HG02678 (cell line): ENCODE measurements around the gene TTYH1.
"Not testable (repeated sequence)": the region's sequence is repeated elsewhere in the genome, so short reads cannot be mapped to it uniquely, and the experiment has no call there.

Experiments used
- ATAC-seq: cut with Tn5 transposase; IDR thresholded peaks from one replicate; pipeline ENCODE4 v1.9.1; 2021; ENCODE audit warnings: mild to moderate bottlenecking, moderate library complexity; ENCODE audit not compliant: unreplicated experiment

TTYH1 gene

DNA sequence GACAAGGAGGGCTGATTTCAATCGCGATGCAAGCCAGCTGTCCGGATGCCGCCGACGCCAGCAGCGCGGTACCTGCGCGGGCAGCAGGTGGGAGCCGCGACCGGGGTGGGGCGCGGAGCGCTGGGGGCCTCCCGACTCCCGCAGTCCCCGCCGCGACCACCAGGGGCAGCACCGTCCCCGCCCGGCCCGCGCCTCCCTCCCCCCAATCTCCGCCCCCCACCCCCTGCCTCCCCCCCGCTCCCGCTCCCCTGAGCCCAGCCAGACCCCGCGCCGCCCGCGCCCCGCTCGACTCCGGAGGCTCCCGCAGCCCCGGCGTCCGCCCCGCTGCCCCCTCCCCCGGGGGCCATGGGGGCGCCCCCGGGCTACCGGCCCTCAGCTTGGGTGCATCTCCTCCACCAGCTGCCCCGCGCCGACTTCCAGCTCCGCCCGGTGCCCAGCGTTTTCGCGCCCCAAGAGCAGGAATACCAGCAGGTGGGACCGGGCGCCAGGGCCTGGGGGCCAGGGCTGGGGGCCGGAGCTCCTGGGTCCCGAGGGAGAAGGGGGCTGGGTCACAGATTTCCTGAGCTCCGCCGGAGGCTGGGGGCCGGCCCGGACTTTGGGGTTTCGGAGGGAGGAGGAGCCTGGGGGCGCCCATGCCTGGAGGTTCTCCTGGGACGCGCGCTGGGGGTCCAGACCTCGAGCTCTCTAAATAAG lies at the start of gene TTYH1:
TSS of gene TTYH1 (plus strand) at position 257 of the 693 bp plus-strand sequence. CDS start at position 346, 89 bp downstream.
- no peak for ATAC-seq

- ATAC-seq = not testable (repeated sequence)
Observed at GRCh38 chr19:54365798-54366197, 49.5 kb upstream of the TTYH1 start.

GRCh38 chr19:54366811-54367210 lies 48.5 kb upstream of the TTYH1 start:
- no peak for ATAC-seq

DNA sequence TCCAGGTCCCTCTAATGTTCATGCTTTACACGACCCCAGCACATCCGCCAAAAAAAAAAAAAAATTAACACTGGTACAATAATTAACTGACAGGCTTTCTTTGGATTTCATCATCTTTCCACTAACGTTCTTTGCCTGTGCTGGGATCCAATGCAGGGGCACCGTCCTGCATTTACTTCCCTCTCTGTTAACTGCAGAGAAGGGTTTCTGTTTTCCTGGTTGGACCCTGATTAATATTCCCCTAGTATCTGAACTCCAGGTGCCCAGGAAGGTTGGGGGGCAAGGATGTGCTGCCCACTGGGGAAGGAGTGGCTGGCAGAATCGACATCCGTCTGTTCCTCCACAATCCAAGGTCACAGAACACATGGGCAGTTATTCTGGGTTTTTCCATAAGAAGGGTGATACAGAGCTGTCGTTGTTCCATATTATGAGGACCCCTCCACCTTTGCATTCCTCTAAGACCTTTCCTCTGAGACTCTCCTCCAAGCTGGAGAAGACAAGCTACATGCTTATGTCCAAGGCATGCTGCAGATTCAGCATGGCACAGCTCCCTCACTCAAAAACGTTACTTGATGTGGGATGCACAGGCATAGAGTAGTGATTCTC lies 46.1 kb upstream of the TTYH1 start:
- no peak for ATAC-seq

GRCh38 chr19:54369688-54370433 lies 45.4 kb upstream of the TTYH1 start:
- ATAC-seq = not testable (repeated sequence)

GRCh38 chr19:54370434-54370796 lies 44.8 kb upstream of the TTYH1 start:
- ATAC-seq = not testable (repeated sequence)

DNA sequence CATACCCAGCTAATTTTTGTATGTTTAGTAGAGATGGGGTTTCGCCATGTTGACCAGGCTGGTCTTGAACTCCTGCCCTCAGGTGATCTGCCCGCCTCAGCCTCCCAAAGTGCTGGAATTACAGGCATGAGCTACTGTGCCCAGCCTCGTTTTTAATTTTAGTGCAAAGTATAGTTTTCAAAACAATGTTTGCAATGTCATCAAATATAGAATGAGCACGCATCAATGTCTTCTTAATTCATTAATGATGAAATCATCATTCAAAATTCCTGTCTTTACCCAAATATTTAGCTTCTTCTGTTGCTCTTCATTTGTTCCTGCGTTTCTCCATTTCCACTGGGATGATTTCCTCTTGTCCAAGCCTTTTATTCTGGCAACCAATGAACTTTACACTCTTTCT lies 43.8 kb upstream of the TTYH1 start:
- not testable (repeated sequence) for ATAC-seq

DNA sequence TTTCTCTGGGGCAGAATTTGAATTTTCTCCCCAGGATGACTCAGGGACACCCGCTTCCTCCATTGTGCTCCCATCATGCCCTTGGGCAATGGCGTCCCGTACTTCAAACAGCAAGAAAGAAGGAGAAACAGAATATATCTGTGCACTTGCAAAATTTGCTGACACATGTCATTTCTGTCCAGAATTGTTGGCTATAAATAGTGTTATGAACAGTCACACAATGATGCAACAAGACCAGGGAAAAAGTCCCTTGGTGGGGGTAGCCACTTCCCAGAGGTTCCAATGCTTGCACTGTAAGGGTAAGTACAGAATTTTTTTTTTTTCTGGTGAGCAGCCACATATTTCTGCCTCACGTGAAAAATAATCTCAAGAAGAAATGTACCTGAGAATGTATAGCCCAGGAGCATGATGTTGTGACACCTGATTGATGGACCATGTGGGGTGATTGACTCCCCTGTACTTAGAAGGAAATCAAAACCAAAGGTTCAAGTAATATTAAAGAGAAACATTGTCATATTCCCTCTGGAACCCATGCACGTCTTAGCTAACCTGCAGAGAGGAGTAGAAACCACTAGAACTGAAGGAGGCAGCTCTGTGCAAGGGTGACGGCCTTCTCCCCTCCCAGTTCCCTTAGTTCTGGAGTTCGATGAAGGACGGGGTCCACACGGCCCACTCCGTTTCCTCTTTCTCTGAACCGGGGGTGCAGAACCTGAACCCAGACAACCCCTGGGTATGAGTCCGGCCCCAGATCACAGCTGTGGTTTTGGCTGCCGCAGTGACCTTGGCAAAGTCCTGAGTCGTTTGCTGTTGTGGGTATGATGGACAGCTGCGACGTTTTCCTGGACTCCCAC lies 41.3 kb upstream of the TTYH1 start:
- no peak for ATAC-seq

GRCh38 chr19:54375181-54375938 lies 39.9 kb upstream of the TTYH1 start:
- not testable (repeated sequence) for ATAC-seq

- no peak for ATAC-seq
Observed at GRCh38 chr19:54376610-54377285, 38.5 kb upstream of the TTYH1 start.

DNA sequence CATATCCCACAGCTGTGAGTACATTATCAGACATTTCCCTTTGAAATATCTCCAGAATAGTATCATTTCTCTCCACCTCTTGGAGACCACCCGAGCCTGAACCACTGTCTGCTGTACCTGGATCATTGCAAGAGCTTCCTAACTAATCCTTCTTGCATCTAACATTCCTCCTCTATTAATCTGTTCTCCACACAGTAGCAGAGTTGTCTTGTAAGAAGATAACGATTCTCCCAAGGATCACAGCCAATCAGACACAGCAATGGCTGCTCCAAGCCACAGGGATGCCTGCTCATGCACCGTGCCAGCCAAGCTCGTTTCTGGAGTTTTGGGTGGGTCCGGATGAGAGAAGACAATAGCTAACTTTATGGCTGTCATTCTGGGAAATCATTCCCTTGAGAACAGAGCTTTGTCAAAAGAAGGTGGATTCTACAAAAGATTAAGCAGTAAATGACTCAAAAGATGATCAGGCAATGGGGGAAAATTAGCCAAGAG lies 36.0 kb upstream of the TTYH1 start:
- ATAC-seq = no peak

DNA sequence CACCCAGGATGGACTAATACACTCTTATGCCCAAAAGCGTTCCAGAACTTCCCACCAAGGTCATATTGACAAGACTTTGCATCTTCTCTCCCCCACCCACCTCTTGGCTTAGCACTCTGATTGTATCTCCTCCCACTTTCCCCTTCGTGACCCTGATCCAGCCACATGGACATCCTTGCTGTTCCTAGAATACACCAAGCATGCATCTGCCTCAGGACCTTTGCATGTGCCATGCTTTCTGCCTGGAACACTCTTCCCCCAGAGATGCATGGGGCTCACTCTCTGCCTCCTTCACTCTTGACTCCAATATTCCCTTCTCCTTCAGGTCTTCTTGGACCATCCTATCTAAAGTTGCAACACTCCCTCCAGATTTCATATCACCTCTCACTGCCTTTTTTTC lies 34.4 kb upstream of the TTYH1 start:
- no peak for ATAC-seq

- not testable (repeated sequence) for ATAC-seq
Observed at GRCh38 chr19:54382041-54382440, 33.2 kb upstream of the TTYH1 start.

- ATAC-seq = no peak
Observed at GRCh38 chr19:54383330-54383729, 31.9 kb upstream of the TTYH1 start.

GRCh38 chr19:54387991-54388801 lies 27.1 kb upstream of the TTYH1 start:
- no peak for ATAC-seq

DNA sequence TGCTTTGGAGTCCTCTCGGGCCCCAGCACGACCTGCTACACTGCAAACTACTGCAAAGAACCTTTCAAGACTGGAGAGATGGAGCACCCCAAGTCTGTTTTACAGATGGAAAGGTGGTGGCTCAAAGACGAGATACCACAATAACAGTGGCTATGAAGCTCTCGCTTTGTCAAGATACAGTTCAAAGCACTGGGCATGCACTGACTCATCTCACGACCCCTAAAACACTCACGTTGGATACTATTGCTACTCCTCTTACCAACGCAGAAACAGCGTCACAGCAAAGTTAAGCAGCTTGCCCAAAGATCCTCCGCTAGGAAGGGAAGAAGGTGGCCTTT lies 26.5 kb upstream of the TTYH1 start:
- no peak for ATAC-seq

GRCh38 chr19:54389553-54389952 lies 25.7 kb upstream of the TTYH1 start:
- ATAC-seq = no peak

DNA sequence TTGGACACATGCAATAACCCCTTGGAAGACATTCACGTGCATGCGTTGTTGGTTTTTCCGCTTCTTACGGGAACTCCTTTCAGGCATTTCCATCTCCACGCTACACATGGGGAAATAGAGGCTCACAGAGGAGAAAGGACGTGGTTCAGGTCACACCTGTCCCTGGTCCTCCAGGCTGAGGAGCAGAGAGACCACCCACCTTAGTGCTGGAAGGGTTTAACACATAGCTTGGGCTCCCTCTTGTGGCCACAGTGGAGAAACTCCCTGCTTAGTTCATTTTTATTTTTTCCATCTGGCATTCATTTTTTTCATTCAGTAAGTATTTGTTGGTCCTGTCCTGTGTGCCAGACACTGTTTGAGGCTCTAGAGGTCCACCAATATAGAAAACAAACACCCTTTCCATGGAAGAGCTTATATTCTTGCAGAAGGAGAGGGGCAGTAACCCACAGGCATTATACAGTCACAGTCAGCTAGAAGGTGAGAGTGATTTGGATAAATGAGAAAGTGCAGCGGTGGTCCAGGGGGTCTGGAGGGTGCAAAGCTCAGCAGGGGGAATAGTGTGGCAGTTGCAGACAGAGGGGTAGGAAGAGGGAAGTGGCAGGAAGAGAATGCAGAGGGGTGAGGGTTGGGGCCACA lies 24.2 kb upstream of the TTYH1 start:
- ATAC-seq = no peak
